HG03066 (cell line): ENCODE results near the gene CCDC18.
"Not testable (repeated sequence)": the region's sequence is repeated elsewhere in the genome, so short reads cannot be mapped to it uniquely, and the experiment has no call there.

ENCODE experiments used
- ATAC-seq: cut with Tn5 transposase; IDR thresholded peaks from one replicate; pipeline ENCODE4 v1.9.1; 2021; ENCODE audit warnings: low read depth; ENCODE audit not compliant: unreplicated experiment

CCDC18 gene, protein sequence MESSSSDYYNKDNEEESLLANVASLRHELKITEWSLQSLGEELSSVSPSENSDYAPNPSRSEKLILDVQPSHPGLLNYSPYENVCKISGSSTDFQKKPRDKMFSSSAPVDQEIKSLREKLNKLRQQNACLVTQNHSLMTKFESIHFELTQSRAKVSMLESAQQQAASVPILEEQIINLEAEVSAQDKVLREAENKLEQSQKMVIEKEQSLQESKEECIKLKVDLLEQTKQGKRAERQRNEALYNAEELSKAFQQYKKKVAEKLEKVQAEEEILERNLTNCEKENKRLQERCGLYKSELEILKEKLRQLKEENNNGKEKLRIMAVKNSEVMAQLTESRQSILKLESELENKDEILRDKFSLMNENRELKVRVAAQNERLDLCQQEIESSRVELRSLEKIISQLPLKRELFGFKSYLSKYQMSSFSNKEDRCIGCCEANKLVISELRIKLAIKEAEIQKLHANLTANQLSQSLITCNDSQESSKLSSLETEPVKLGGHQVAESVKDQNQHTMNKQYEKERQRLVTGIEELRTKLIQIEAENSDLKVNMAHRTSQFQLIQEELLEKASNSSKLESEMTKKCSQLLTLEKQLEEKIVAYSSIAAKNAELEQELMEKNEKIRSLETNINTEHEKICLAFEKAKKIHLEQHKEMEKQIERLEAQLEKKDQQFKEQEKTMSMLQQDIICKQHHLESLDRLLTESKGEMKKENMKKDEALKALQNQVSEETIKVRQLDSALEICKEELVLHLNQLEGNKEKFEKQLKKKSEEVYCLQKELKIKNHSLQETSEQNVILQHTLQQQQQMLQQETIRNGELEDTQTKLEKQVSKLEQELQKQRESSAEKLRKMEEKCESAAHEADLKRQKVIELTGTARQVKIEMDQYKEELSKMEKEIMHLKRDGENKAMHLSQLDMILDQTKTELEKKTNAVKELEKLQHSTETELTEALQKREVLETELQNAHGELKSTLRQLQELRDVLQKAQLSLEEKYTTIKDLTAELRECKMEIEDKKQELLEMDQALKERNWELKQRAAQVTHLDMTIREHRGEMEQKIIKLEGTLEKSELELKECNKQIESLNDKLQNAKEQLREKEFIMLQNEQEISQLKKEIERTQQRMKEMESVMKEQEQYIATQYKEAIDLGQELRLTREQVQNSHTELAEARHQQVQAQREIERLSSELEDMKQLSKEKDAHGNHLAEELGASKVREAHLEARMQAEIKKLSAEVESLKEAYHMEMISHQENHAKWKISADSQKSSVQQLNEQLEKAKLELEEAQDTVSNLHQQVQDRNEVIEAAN (N-terminal part only)

DNA sequence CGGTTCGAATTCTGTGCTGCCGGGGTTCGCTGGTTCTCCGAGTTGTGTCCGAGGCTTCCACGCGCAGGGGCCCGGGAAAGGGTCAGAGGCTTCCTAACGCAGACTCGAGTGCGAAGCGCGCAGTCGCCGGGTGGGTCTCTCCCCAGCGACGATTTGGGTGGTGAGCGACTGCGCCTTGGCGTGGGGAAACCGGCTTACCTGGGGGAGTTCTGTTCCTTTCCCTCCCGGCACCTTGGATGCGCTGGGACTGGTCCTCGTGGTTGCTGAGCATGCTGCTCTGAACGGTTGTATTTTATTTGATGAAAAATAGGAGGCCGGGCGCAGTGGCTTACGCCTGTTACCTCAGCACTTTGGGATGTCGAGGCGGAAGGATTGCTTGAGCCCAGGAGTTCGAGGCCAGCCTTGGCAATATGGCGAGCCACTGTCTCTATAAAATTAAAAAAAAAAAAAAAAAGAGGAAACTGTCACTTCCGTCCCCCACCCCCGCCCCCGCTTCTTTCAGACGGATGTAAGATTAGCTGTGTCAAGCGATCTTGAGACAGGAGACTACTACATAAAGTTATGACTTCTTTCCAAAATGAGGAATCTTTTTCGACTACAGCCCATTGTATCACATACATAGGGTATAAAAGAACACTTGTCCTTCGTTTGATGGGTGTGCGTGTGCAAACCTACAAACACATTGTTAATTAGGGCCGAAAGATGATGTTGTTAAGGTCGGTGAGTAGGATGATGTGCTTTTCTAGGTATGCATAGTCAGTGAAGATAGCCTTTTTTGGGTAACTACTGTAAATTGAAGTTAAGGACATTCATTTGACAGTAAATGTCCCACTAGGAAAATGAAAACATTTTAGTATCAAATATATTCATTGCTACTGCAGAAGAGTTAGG, at the start of gene CCDC18:
Gene CCDC18 (plus strand): TSS at position 2 of the 891 bp plus-strand sequence. CDS start 2,638 bp downstream, outside the sequence.
- peak; percentile 14 for ATAC-seq

DNA sequence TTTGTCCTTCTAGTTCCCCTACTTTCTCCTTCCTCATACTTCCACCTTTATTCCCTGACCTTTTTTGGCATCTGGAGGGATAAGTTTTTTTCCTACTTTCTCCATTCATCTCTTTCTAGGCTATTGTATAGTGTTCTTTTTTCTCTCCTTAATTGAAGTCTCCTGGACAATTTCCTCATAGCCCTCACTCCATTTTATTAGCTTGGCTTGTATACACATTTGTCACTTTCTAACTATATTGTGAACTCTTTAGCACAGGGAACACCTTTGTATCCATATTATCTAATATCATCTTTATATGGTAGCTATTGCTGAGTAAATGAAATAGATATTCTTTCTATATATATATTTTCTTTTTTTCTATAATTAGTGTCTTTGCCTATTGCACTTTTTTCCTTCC, 47.9 kb upstream of the CCDC18 start:
- ATAC-seq = no peak

DNA sequence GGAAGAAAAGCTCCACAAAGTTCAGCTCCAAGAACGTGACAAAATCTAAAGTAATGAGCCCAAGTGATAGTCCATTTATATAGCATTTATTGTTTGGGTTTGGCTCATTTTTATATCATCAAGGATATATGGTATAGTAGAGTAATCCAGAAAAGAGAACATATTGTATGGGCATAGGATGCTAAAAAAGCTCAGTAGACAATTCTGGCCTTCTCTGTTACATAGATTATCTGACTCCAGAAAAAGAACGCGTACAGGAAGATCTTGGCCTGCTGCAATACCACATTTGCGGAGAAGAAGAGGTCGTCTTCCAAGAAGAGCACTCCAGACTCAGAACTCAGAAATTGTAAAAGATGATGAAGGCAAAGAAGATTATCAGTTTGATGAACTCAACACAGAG, 44.1 kb upstream of the CCDC18 start:
- no peak for ATAC-seq

DNA sequence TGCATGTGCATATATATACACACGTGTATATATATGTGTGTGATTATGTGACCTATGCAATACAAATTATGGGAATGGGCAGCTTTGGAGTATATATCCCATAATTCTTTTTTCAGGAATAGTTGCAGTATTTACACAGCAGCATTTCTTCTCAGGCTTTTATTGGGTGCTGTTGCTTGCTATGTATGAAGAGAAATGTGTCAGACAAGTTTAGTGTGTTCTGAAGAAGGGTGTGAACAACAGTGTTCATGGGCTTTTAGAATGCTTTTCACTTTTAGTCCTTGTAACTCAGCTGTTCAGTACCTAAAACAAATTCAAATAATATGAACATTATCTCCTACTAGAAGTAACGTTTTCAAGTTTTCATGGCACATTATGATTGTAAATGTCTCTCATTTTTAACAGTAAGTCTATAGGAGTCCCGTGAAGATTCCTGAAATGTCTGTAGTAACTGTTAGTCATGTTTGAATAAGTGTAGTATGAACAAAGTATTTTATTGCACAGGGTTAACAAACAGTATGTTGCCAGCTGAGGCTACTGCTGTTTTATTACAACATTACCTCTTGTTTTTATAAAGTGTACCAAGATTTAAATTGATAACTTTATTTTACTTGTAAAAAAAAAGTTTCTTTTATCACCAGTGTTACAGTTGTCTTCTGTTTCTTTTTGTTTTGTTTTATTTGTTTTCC, 42.8 kb upstream of the CCDC18 start:
- ATAC-seq = no peak

DNA sequence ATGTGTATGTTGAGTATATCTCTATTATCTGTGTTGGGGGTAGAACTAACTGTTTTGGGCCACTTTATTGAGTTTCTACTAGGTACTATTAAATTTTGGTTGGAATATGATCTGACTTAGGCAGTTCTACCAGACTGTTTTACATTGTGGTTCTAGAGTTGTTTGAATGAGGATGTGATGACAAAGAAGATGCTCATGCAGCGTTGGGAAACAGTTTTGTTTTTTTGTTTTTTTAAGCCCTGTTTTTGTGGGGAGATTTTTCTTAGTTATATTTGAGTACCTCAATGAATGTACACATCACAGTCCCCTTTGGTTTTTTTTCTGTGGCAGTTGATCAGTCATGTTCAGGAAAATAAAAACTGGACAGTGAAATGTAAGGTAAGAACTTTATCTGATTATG, 40.4 kb upstream of the CCDC18 start:
- no peak for ATAC-seq

DNA sequence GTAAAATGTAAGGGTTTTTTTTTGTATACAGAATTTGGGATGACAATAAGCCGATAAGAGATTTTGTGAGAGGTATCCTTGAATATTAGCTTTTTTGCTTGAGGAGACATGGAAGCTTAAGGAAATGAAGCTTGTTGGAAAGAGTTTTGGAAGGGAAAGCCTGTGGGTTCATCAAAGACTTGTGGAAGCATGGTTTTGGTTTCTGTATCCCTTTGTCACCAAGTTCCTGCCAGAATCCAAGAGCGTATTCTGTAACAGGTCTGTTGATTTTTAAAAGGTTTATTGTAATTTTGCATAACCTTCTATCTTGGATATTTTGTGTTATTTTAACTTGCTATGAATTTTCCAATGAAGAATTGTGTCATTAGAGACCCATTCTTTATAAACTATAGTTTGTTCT, 38.4 kb upstream of the CCDC18 start:
- ATAC-seq = no peak

DNA sequence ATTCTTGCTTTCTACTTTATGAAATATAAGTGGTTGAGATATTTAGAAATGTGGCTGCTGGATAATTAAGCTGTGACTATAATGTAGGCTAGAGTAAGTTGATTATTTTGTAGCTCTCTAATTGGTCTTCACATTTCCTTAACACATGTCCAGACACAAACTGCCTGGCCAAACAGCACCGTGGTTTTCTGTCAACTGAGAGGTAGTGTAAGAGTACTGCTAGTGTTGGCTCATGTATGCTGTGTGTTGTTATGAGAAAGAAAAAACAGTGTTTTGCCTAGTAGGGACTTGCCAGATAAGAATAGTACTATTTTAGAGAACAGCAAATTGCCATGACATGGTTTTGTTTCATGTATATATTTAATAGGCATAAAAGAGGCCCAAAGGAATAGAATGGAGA, 37.4 kb upstream of the CCDC18 start:
- no peak for ATAC-seq

DNA sequence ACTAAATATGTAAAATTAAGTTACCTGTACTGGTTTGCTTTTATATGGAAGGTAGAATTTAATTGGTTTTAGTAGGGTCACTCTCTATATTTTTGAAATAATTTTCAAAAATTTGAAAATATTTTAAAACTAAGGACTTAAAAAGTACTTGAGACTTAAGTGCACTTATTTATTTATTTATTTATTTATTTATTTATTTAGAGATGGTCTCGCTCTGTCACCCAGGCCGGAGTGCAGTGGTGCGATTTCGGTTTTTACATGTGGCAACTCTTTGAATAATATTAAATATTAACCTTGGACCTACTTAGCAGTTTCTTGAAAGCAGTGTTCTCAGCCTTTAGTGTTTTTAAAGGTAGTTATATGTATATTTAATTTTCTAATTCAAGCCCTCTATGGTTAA, 36.8 kb upstream of the CCDC18 start:
- ATAC-seq = no peak

DNA sequence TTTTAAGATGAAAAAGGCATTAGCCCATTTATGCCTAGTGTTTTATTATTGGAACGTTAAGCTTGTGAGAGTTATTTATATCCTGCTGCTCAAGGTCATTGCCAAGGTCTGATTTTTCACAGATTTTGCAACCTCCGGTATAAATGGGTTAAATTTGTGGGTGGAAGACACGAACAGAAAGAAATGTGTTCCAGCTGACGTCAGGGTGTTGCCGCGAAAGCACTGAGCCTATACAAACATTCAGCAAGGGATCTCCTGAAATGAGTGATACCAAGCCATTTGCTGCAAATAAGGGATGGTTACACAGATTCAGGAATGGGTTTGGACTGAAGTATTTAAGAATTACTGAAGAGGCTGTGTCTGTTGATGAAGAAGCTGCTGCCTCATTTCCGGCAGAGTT, 32.5 kb upstream of the CCDC18 start:
- ATAC-seq = no peak

DNA sequence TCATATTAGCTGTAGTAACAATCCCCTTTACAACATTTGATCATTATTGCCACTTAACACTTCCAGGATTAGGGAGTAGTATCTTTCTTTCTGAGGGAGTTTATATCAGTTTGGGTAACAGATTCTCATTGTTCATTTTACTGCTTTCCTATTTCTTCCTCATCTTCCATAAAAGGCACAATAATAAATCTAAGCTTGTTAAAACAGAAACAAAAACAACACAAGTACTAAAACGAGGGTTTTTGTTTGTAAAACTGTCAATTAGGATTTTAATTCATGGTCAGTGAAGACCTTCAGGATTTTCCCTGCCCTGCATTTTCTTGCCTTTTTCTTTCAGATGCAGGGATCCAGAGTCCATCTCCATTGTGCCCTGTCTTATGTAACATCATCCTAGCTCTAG, 29.8 kb upstream of the CCDC18 start:
- no peak for ATAC-seq

DNA sequence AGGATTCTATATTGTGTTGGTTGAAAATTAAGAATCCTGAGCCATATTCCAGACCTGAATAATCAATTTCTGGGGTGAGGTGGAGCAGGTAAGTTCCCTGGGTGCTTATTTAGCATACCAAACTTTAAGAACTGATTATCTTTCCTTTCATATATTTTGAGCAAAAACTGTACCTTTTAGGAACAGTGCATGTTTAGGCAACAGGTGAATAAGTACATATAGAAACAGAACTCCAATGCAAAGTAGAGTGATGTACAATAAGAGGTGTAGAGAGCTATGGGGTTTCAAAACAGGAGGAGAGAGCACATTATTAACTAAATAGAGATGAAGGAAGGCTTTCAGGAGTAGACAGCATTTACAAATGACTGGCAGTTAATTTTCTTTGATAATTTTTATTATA, 29.1 kb upstream of the CCDC18 start:
- ATAC-seq = no peak

DNA sequence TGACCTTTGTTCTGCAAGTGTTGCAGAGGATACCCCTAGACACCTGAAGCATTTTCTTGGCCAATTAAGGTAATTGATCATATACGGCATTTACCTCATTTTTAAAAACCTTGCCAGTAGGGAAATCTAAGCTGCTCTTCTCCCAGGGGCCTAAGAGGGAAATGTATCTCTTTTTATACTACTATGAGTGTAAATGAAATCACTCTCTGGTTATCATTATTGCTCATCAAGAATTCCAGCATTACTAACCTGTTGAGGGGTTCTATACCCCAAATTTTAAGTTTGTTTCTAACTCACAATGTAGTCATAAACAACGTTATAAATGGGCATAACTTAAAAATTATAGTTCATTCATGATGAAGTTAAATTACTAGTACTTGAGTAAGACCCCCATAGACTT, 27.7 kb upstream of the CCDC18 start:
- no peak for ATAC-seq

DNA sequence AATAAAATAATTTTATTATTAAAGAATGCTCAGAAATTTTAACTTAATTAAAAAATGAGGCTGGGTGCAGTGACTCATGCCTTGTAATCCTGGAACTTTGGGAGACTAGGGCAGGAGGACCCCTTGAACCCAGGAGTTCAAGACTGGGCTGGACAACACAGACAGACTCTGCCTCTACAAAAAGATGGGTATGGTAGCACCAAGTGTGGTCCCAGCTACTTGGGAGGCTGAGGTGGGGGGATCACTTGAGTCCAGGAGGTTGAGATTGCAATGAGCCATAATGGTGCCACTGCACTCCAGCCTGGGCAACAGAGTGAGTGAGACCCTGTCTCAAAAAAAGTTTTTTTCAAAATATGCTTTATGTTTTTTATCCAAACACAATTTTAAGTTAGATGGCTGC, 25.6 kb upstream of the CCDC18 start:
- ATAC-seq = no peak

DNA sequence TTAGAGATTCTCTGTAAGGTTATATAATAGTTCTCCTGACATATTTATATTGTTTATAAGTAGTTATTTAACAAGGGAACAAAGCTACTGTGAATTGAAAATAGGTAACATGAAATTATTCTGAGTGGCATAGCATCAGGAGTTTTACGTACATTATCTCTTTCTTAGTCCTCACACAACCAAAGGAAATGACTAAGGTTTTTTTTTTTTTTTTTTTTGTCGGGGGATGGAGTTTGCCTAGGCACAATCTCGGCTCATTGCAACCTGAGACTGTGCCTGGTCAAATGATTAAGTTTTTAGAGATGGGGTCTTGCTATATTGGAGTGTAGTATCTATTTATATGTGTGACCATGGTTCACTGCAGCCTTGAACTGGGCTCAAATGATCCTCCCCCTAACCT, 25.2 kb upstream of the CCDC18 start:
- ATAC-seq = no peak

DNA sequence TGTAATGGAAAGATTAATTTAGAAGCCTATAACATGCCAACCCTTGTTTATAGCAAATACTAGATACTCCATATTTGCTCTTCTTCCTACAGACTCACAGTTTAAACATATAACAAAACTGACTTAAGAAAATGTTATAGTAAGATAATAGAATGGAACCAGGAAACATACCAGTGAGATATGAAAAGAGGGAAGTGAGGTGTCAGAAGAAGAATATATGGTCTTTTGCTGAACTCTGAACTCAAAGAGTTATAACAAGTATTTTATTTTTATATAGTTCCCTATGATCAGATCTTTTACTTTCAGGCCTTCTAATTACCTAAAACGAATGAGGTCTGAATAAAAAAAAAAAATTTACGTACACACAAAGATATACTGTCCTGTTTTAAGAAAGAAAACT, 21.2 kb upstream of the CCDC18 start:
- ATAC-seq = no peak

DNA sequence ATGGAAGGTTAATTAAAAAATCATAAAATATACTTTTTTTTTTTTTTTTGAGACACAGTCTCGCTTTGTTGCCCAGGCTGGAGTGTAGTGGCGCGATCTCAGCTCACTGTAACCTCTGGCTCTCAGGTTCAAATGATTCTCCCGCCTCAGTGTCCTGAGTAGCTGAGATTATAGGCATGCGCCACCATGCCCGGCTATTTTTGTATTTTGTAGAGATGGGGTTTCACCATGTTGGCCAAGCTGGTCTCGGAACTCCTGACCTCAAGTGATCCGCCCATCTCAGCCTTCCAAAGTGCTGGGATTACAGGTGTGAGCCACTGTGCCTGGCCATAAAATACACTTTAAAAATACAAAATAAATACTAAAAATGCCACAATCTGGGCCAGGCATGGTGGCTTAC, 17.2 kb upstream of the CCDC18 start:
- ATAC-seq = not testable (repeated sequence)

DNA sequence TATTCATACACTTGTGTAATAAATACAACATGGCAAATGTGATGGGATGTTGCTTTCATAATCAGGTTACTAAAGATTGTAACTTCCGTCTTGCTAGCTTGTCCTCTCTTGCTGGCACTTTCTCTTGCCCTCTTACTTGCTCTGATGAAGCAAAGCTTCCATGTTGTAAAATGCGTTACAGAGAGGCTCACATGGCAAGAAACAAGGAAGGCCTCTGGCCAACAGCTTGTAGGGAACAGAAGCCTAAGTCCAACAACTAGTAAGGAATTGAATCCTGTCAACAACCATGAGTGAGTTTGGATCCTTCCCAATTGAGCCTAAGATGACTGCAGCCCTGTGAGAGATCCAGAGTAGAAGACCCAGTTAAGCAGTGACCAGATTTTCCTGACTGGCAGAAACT, 15.7 kb upstream of the CCDC18 start:
- no peak for ATAC-seq

DNA sequence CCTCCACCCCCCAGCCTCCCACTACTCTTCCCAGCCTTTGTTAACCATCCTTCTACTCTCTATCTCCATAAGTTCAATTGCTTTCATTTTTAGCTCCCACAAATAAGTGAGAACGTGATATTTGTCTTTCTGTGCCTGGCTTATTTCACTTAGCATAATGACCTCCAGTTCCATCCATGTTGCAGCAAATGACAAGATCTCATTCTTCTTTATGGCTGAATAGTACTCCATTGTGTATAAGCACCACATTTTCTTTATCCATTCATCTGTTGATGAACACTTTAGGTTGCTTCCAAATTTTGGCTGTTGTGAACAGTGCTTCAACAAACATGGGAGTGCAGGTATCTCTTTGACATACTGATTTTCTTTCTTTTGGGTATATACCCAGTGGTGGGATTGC, 14.6 kb upstream of the CCDC18 start:
- not testable (repeated sequence) for ATAC-seq

DNA sequence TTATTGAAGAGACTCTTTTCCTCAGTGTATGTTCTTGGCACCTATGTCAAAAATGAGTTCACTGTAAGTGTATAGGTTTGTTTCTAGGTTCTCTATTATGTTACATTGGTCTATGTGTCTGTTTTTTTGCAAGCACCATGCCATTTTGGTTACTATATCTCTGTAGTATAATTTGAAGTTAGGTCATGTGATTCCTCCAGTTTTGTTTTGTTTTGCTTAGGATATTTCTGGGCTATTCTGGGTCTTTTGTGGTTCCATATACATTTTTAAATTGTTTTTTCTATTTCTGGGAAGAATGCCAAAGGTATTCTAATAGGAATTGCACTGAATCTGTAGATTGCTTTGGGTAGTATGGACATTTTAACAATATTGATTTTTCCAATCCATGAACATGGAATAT, 13.5 kb upstream of the CCDC18 start:
- ATAC-seq = no peak
